ENCODE measurements around the gene FILIP1. TPM values are rescaled to one million over a fixed set of nuclear protein-coding genes. Genes with fewer than 3 reads are reported as not detected.

Gene FILIP1
- total and polyA plus RNA-seq, 8 donors: 14.4 to 45.2 (median 32.5) TPM

DNA sequence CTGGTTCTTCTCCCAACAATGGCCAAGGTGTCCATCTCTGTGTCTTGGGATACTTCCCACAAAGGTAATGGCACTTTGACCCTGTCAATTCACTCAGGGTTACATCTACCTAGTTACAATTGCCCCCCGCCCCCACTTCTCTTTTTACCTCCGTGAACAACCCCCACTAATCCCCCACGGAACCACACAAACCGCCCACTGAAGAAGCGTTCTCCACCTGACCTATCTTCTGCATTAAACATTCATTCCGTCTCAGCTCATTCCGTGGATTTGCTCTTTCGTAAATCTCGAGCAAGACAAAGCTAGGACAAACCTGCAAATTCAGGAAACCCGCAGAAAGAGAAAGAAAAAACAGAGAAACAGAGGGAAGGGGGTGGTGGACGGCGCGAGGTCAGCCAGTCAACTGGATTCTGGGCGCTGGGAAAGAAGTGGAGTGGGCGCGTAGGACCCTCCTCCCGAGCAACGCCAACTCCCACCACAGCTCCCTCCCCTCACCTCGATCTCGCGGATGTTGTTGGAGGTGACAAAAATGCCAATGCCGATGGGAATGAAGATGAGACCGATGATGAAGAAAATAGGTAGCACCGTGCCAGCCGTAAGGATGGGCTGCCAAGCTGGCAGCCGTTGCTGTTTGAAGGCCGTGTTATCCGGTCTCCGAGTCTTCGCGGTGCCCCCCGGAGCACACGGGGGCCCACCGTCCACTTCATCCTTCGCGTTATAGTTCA, 209.5 kb downstream of the FILIP1 start:
- H3K9me3 ChIP-seq: no peaks in the 10 kb centered on the region
- peak; percentile 33 for ATAC-seq
- intact Hi-C loops (cut with DNase I): no loop called here

DNA sequence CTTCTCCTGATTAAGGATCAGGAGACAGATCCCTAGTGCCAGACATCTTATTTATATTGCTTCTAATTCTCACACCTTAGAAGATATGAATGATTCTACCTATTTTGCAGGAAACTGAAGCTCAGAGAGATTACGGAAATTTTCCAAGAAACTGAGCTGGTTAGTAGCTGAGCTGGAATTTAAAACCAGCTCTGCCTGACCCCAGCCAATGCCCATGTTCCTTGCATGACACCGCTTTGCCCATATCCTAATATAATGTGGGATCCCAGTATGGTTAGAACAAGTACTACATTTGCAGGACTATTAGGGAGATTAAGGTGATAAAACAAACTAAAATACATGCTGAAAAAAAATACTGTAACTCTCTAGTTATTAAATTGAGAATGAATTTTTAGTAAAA, 210.9 kb downstream of the FILIP1 start:
- intact Hi-C loops (cut with DNase I): no loop called here
- H3K27me3 ChIP-seq: no peaks in the 10 kb centered on the region
- no peaks in the 10 kb centered on the region for H3K36me3 ChIP-seq
- H3K9me3 ChIP-seq: no peaks in the 10 kb centered on the region
- no peak for ATAC-seq
- peaks cover 33 to 76% of the 10 kb centered on the region in 2 donors for H3K4me1 ChIP-seq
- no peak for DNase-seq
- TF ChIP-seq, protein P1, sequence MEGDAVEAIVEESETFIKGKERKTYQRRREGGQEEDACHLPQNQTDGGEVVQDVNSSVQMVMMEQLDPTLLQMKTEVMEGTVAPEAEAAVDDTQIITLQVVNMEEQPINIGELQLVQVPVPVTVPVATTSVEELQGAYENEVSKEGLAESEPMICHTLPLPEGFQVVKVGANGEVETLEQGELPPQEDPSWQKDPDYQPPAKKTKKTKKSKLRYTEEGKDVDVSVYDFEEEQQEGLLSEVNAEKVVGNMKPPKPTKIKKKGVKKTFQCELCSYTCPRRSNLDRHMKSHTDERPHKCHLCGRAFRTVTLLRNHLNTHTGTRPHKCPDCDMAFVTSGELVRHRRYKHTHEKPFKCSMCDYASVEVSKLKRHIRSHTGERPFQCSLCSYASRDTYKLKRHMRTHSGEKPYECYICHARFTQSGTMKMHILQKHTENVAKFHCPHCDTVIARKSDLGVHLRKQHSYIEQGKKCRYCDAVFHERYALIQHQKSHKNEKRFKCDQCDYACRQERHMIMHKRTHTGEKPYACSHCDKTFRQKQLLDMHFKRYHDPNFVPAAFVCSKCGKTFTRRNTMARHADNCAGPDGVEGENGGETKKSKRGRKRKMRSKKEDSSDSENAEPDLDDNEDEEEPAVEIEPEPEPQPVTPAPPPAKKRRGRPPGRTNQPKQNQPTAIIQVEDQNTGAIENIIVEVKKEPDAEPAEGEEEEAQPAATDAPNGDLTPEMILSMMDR (IDR thresholded peaks at IDR 0.05): no peak
- peak overlapping the region; percentile 78 to 86 for H3K4me3 ChIP-seq
- peak overlapping the region; percentile 43 to 92 for H3K27ac ChIP-seq

More for the DNA sequence above, 209.5 kb downstream of the FILIP1 start:
- peak overlapping the region; percentile 92 to 95 for H3K27ac ChIP-seq
- peak in 2 of 4 donors; percentile 64 to 66 for DNase-seq
- peaks cover 25 to 65% of the 10 kb centered on the region in 2 donors for H3K4me1 ChIP-seq
- H3K36me3 ChIP-seq: no peaks in the 10 kb centered on the region
- no peaks in the 10 kb centered on the region for H3K27me3 ChIP-seq
- TF ChIP-seq, protein P1 (IDR thresholded peaks at IDR 0.05): no peak
- peak overlapping the region; percentile 78 to 86 for H3K4me3 ChIP-seq

DNA sequence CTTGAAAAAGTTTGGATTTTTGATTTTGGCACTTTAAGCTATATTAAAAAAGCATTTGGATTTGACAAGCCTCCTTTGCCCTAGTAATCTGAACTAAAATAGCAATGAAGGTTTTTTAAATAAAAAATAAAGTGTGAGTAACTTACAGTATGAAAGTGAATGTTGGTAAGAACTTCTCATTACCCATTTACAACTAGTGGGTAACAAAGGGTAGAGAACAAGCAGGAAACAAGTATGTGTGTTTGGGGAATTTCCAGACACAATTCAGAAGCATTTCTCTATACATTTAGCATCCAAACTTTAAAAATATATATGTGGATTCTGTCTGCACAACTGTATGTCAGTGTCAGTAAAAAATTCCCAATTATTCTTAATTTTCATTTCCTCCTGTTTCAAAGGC, 211.9 kb downstream of the FILIP1 start:
- intact Hi-C loops (cut with DNase I): no loop called here

DNA sequence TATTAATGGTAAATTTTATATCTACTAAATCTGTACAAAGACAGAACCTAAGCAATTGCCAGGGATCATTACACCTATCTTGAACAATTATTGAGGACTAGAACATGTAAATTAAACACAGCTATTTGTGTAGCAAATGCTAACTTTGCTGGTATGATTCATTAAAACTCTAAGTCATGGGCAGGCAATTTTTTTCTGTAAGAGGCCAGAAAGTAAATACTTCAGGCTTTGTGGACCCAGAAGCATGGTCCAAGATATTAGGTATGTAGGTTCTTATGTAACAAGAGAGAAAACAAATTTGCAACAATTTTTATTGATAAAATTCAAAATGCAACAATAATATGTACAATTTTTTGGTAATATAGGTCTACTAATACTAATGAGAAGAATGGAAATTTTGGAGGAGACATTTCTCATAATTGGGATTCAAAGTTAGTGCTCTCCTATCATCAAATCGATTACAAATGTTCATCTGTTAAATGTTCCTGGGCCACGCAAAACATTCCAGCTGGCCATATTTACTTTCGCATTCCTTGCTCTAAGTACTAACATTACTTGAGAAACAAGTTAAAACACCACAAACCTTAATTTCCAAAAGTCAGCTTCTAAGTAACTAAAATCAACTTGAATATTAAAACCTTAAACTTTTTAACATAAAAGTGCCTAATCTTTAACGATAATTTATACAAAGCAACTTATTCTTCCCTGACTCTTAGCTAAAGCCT, 213.3 kb downstream of the FILIP1 start:
- Histone ChIP-seq H3K27ac (peak overlapping the region; percentile 20 to 57), H3K36me3 (no peaks in the 10 kb centered on the region), H3K9me3 (no peaks in the 10 kb centered on the region), H3K27me3 (no peaks in the 10 kb centered on the region), H3K4me1 (peaks cover 30 to 74% of the 10 kb centered on the region in 2 donors), H3K4me3 (peak overlapping the region in 1 of 2 donors; percentile 86)
- intact Hi-C loops (cut with DNase I): no loop called here
- TF ChIP-seq, protein P1 (IDR thresholded peaks at IDR 0.05): no peak
- DNase-seq (no peak), ATAC-seq (no peak)

More for the DNA sequence above, 211.9 kb downstream of the FILIP1 start:
- Histone ChIP-seq H3K27me3 (no peaks in the 10 kb centered on the region), H3K4me3 (peak overlapping the region; percentile 6 to 86), H3K4me1 (peaks cover 33 to 78% of the 10 kb centered on the region in 2 donors), H3K27ac (peak overlapping the region; percentile 43 to 92), H3K9me3 (no peaks in the 10 kb centered on the region), H3K36me3 (no peaks in the 10 kb centered on the region)
- ATAC-seq: no peak
- DNase-seq: no peak
- TF ChIP-seq, protein P1 (IDR thresholded peaks at IDR 0.05): no peak

DNA sequence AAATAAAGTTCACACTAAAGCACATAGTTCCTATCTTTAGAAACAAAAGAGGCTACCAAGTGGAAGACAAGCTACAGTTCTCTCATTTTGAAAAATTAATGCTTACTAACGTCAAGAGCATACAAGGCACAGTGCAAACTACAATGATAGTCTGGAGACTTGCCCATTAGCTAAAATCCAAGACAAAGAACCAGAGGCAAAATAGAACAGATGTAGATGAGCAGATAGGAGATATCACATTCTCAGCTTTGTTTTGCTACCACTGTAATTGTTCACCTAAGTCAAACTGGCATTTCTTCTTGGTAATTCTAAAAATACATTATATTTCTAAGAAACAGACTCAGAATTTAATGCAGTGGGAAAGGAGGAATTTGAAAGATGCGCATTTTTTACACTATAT, 214.2 kb downstream of the FILIP1 start:
- no peaks in the 10 kb centered on the region for H3K27me3 ChIP-seq
- H3K36me3 ChIP-seq: no peaks in the 10 kb centered on the region
- H3K27ac ChIP-seq: peak overlapping the region in 1 of 2 donors; percentile 57
- TF ChIP-seq, protein P1 (IDR thresholded peaks at IDR 0.05): no peak
- intact Hi-C loops (cut with DNase I): no loop called here
- H3K4me1 ChIP-seq: peaks cover 33 to 83% of the 10 kb centered on the region in 2 donors
- DNase-seq: no peak
- H3K9me3 ChIP-seq: no peaks in the 10 kb centered on the region
- ATAC-seq: no peak
- no peak overlapping the region for H3K4me3 ChIP-seq

Measured in left lung (tissue), 10 donors.